Spleen (tissue), 11 donors: ENCODE results near the gene POLDIP3. TPM values are rescaled to one million over a fixed set of nuclear protein-coding genes. Genes with fewer than 3 reads are reported as not detected.

Experiments used
- DNase-seq: peaks from one replicate; pipeline ENCODE4 v3.0.0-alpha.2; 2020
- H3K27ac ChIP-seq, 8 donors: fragments of 200-600 bp; sonication (generic) in 7 of 8; 1 replicate in 4 of 8; 2 replicates in 4 of 8; pipeline versions ENCODE4 v1.5.0 to v1.8.0; 2016 to 2021; ENCODE audit warnings: inconsistent platforms in 4 of 8, mild to moderate bottlenecking in 4 of 8, moderate library complexity in 1 of 8
- H3K27me3 ChIP-seq, 7 donors: fragments of 200-600 bp; sonication (generic) in 6 of 7; replicated peaks in 1 of 7; 1 replicate in 4 of 7; 2 replicates in 3 of 7; pipeline versions ENCODE4 v1.5.0 to v1.8.0; 2016 to 2021; ENCODE audit warnings: inconsistent platforms in 3 of 7, mild to moderate bottlenecking in 1 of 7
- H3K36me3 ChIP-seq, 6 donors: fragments of 200-600 bp; sonication (generic) in 5 of 6; 1 replicate in 4 of 6; 2 replicates in 2 of 6; pipeline versions ENCODE4 v1.5.0 to v1.8.0; 2016 to 2021; ENCODE audit warnings: inconsistent platforms in 2 of 6
- H3K4me1 ChIP-seq, 6 donors: fragments of 200-600 bp; sonication (generic) in 5 of 6; 1 replicate in 3 of 6; 2 replicates in 3 of 6; pipeline versions ENCODE4 v1.5.0 to v1.8.0; 2016 to 2021; ENCODE audit warnings: inconsistent platforms in 3 of 6
- H3K4me3 ChIP-seq, 8 donors: fragments of 200-600 bp; sonication (generic) in 7 of 8; 1 replicate in 4 of 8; 2 replicates in 4 of 8; pipeline versions ENCODE4 v1.5.0 to v1.8.0; 2016 to 2021; ENCODE audit warnings: inconsistent platforms in 4 of 8, mild to moderate bottlenecking in 4 of 8, moderate library complexity in 2 of 8
- H3K9me3 ChIP-seq, 8 donors: fragments of 200-600 bp; sonication (generic) in 7 of 8; 1 replicate in 4 of 8; 2 replicates in 4 of 8; pipeline versions ENCODE4 v1.5.0 to v1.8.0; 2016 to 2021; ENCODE audit warnings: inconsistent platforms in 4 of 8
- POLR2A ChIP-seq, 3 donors: fragments of 450-650 bp; IDR thresholded peaks; one replicate each; pipeline ENCODE4 v1.5.1; 2017; ENCODE audit warnings: antibody characterized with exemption in 3 of 3, mild to moderate bottlenecking in 1 of 3
- POLR2AphosphoS5 ChIP-seq, 3 donors: sonication (generic); formaldehyde crosslinking; IDR thresholded peaks; one replicate each; pipeline ENCODE4 v1.5.1; 2017; ENCODE audit warnings: antibody characterized with exemption in 3 of 3
- WGBS, 5 donors: extraction: QIAGEN DNeasy Blood & Tissue Kit in 3 of 5; methylation state at CpG; one replicate each; pipeline versions ENCODE4 v1.1.5 to v1.1.7; 2013 to 2018; 5-methylcytosine and 5-hydroxymethylcytosine counted together
- intact Hi-C: fragments of 100-400 bp; cut with DNase I; formaldehyde crosslinking; loops from one replicate; pipeline ENCODE4 v1.15.0; 2023; ENCODE audit warnings: low total_unique reads
- polyA plus RNA-seq, 3 donors: library from polyadenylated mRNA; stranded (reverse); fragments of 200-250 nt; gene quantifications; one replicate each; pipeline ENCODE4 v1.2.1, GENCODE V29; 2013
- total RNA-seq, 7 donors: library from RNA; depleted of rRNA in 3 of 7; stranded (reverse); fragments of >200 nt in 3 of 7; fragmentation: NEBNext Ultra II Directional in 4 of 7; extraction: Animal tissue kit (Norgen Biotek cat#: 25700) in 4 of 7; gene quantifications; one replicate each; pipeline versions ENCODE4 v1.1.0 to v1.2.1, GENCODE V29; 2016 to 2021
- TF ChIP-seq, protein P1 (sequence below), 11 experiments: fragments of 200-600 bp in 7 of 11; fragments of 450-650 bp in 4 of 11; sonication (generic) in 4 of 11; IDR thresholded peaks in 8 of 11; conservative IDR thresholded peaks in 3 of 11; 1 replicate in 7 of 11; 2 replicates in 4 of 11; pipeline versions ENCODE4 v1.4.0 to v1.8.0; 2016 to 2021; ENCODE audit warnings: antibody characterized with exemption in 11 of 11, inconsistent platforms in 4 of 11, mild to moderate bottlenecking in 1 of 11
- donor health status: healthy with polysubstance abuse.
- donor health status: DM: no; HTN: no; CAD: no; lungs with moderate emphysema.
- donor health status: DM: no; HTN: no; CAD: no.
- donor health status: Bipolar disorder and iron deficiency.
- donor health status: healthy.
- donor health status: DM: no; HTN: no; CAD: no.
- donor health status: DM: yes; HTN: yes; CAD: no.

Gene POLDIP3
- total and polyA plus RNA-seq, 10 donors = 17.5 to 64.7 (median 40.7) TPM

DNA sequence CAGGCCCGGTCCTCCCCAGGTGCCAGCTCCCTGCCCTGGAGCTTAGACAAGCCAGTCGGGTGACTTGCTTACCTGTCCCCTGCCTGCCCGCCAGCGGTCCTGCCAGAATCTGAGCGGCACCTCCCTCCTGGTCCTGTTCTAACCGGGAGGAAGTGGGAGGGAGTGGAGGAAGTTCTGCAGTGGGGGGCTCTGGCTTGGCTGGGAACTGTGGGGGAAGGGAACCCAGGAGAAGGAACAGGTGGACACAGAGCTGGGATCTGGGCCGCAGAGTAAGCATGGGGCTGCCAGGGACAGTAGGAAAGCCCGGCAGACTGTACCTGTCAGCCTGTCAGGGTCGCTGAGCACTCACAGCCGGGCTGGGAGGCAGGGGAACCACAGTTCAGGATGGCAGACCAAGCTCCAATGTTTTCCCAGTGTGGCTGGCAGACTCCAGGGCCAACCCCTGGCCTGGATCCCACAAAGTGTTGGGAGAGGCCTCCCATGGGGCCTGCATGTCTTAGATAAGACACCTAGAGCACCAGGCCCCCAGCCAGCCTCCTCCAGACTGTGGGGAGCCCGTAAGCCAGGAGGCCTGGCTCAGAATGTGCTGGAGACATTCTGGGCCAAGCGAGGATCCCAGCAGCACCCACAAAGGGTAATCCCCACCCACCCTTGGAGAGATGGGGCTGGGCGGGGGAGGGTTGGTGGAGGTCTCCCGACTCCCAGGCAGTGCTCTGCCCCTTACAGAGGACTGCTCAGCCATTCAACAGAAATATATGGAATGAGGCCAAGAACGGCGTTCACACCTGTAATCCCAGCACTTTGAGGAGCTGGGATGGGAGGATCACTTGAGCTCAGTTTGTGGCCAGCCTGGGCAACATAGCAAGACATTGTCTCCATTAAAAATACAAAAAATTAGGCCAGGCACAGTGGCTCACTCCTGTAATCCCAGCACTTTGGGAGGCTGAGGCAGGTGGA, 32.2 kb upstream of the POLDIP3 start:
- no peak for TF ChIP-seq POLR2AphosphoS5 (IDR thresholded peaks at IDR 0.05)
- TF ChIP-seq, protein P1, sequence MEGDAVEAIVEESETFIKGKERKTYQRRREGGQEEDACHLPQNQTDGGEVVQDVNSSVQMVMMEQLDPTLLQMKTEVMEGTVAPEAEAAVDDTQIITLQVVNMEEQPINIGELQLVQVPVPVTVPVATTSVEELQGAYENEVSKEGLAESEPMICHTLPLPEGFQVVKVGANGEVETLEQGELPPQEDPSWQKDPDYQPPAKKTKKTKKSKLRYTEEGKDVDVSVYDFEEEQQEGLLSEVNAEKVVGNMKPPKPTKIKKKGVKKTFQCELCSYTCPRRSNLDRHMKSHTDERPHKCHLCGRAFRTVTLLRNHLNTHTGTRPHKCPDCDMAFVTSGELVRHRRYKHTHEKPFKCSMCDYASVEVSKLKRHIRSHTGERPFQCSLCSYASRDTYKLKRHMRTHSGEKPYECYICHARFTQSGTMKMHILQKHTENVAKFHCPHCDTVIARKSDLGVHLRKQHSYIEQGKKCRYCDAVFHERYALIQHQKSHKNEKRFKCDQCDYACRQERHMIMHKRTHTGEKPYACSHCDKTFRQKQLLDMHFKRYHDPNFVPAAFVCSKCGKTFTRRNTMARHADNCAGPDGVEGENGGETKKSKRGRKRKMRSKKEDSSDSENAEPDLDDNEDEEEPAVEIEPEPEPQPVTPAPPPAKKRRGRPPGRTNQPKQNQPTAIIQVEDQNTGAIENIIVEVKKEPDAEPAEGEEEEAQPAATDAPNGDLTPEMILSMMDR (IDR thresholded peaks at IDR 0.05 in 8 of 11, conservative IDR thresholded peaks at IDR 0.05 in 3 of 11) = no peak
- no peak for TF ChIP-seq POLR2A (IDR thresholded peaks at IDR 0.05)
- H3K27me3 ChIP-seq = no peaks in the 10 kb centered on the region
- peaks cover 0 to 13% (median 0%) of the 10 kb centered on the region in 6 donors for H3K36me3 ChIP-seq
- intact Hi-C loops = no loop called here
- peak overlapping the region in 6 of 8 donors; percentile 25 to 81 (median 70) for H3K27ac ChIP-seq
- H3K4me1 ChIP-seq = peaks cover 60 to 77% (median 72%) of the 10 kb centered on the region in 6 donors
- H3K4me3 ChIP-seq = peak overlapping the region in 3 of 8 donors; percentile 10 to 39 (median 20)
- DNase-seq = no peak
- WGBS, 5 donors = 45 to 61% (median 54%) methylated on average over 11 to 16 of the region's 16 CpGs
- H3K9me3 ChIP-seq = no peaks in the 10 kb centered on the region

DNA sequence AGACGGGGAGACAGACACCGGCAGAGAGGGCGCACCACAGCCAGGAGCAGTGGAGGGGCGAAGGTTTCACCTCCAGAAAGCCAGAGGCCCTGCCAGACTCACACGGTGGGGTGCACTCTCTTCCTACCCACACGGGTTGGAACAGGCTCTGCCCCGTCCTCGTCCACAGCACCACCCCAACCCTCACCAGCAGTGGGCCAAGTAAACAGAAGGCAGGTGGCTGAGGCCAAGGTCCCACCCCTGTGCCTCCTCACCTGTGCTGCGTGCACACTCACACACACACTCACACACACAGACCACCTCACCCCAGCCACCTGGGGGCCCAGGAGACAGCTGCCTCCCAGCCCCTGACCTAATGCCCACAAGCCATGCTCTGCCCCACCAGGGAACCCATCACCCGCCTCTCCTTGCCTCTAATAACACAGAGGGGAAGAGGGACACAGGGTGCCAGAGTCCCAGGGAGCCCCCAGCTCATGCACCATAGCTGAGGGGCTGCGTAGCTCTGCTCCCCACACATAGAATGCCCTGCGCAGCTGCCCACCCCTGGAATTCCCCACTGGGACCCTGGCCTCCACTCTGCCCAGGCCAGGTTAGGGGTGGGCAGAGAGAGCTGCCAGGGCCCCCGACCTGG, 31.4 kb upstream of the POLDIP3 start:
- no peak for TF ChIP-seq POLR2A (IDR thresholded peaks at IDR 0.05)
- Histone ChIP-seq H3K4me1 (peaks cover 60 to 85% (median 76%) of the 10 kb centered on the region in 6 donors), H3K27me3 (no peaks in the 10 kb centered on the region), H3K9me3 (no peaks in the 10 kb centered on the region), H3K4me3 (peak overlapping the region in 3 of 8 donors; percentile 10 to 39 (median 20)), H3K36me3 (peaks cover 0 to 13% (median 0%) of the 10 kb centered on the region in 6 donors), H3K27ac (peak overlapping the region in 7 of 8 donors; percentile 25 to 81 (median 70))
- intact Hi-C loops = no loop called here
- WGBS, 5 donors = 64 to 78% (median 71%) methylated on average over 10 to 13 of the region's 13 CpGs
- DNase-seq = no peak

DNA sequence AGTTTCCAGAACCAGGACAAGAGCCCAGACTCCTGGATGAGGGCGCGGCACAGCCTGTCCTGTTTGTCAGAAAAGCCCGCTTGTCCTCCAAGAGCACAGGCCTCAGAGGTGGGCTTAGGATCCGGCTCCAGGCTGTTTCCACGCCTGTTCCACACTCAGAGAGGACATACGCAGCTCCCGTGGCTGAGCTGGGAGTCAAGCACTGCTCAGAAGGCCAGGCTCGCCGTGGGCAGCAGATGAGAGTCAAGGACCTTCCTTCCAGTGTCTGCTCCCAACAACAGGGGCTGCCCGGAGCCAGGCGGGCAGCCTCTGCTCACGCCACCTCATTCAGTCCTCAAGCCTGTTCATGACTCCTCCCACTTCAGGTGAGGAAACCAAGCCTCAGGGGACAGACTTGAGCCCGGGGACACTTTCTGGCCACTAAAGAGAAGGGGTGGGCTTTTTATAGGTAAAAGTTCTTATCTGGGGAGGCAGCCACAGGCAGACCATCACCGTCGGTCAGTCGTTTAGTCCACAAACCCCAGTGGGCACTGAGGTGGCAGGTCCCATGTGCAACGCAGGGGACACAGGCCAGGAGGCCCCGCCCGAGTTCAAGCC, 30.8 kb upstream of the POLDIP3 start:
- 59 to 80% (median 69%) methylated on average over 16 to 19 of the region's 19 CpGs for whole genome bisulfite sequencing, 5 donors
- intact Hi-C loops = no loop called here

DNA sequence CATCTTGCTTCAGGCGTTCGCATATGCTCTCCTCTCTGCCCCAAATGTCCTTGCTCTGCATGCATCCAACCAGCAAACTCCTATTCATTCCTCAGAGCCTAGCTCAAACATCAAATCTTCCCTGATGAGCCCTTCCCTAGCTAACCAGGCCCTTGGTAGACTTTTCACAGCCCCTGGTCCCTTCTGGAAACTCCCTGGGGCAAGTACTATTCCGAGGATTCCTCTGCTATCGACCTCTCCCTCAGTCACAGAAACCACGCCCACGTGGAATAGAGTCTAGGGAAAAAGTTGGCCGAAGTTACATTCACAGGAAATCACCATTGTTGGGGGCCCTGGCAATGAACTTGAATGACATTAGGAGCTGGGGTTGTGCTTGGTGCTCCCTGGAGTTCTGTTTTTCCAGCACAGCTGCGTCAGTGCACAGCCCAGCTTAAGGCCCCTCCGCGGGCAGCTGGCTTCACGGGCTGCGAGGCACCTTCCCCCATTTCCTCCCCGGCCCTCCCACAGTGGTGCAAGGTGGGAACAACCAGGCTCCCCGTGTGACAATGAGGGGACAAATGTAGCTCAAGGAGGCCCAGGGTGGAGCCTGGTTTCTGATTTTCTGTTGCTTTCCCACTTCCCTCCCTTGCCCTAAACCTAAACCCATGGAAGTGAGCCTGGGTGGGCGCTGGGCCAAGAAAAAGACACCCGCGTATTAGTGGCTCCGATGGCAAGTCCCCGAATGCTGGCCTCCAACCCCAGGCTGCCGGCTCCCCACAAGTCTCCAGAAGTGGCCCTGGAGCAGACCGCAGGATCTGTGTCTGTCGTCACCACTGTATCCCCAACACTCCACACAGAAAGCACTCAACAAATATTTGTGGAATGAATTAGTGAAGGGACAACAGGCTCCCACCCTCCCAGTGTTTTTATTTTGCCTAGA, 30.0 kb upstream of the POLDIP3 start:
- intact Hi-C loops = no loop called here
- Histone ChIP-seq H3K4me3 (peak overlapping the region in 2 of 8 donors; percentile 20 to 39), H3K36me3 (peaks cover 0 to 13% (median 0%) of the 10 kb centered on the region in 6 donors), H3K27me3 (no peaks in the 10 kb centered on the region), H3K4me1 (peaks cover 60 to 95% (median 80%) of the 10 kb centered on the region in 6 donors), H3K9me3 (no peaks in the 10 kb centered on the region), H3K27ac (peak overlapping the region; percentile 23 to 81 (median 68))
- TF ChIP-seq, protein P1 (IDR thresholded peaks at IDR 0.05 in 8 of 11, conservative IDR thresholded peaks at IDR 0.05 in 3 of 11) = no peak
- TF ChIP-seq POLR2AphosphoS5 (IDR thresholded peaks at IDR 0.05) (peak in 2 of 3 donors; percentile 16 to 37), POLR2A (IDR thresholded peaks at IDR 0.05) (no peak)
- WGBS, 5 donors = 35 to 44% (median 38%) methylated on average over 21 to 22 of the region's 22 CpGs
- no peak for DNase-seq

More for the DNA sequence above, 30.8 kb upstream of the POLDIP3 start:
- no peak for DNase-seq
- Histone ChIP-seq H3K9me3 (no peaks in the 10 kb centered on the region), H3K4me1 (peaks cover 60 to 91% (median 78%) of the 10 kb centered on the region in 6 donors), H3K4me3 (peak overlapping the region in 3 of 8 donors; percentile 10 to 39 (median 20)), H3K27me3 (no peaks in the 10 kb centered on the region), H3K27ac (peak overlapping the region; percentile 23 to 81 (median 68)), H3K36me3 (peaks cover 0 to 13% (median 0%) of the 10 kb centered on the region in 6 donors)
- TF ChIP-seq POLR2AphosphoS5 (IDR thresholded peaks at IDR 0.05) (peak in 2 of 3 donors; percentile 15 to 39), POLR2A (IDR thresholded peaks at IDR 0.05) (no peak)
